NCI-H128 (cell line): ENCODE measurements around the gene CDC42BPA.
"Not testable (repeated sequence)": the region's sequence is repeated elsewhere in the genome, so short reads cannot be mapped to it uniquely, and the experiment has no call there.

ENCODE experiments used
- DNase-seq: peaks from one replicate; lab custom pipeline; 2025; ENCODE audit not compliant: unreplicated experiment; lab: John Stamatoyannopoulos, UW

Gene CDC42BPA

DNA sequence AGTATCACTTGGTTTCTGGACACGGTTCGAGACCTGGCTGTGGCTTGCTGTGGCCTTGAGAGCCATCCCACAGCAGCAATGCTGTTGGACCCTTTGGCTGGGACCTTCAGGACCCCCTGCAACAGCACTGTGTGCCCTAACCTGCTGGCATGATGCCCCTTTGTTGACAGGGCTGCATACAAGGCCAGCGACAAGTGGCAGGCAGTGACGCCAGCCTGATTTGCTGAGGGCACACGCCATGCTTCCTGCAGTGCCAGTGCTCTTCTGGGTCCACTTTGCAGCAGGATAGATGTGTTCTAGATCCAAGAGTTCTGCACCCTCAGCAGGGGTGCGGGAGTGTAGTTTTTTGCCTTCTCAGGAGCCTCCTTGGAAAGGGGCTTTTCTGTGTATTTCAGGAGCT, 345.4 kb downstream of the CDC42BPA start:
- no peak for DNase-seq

DNA sequence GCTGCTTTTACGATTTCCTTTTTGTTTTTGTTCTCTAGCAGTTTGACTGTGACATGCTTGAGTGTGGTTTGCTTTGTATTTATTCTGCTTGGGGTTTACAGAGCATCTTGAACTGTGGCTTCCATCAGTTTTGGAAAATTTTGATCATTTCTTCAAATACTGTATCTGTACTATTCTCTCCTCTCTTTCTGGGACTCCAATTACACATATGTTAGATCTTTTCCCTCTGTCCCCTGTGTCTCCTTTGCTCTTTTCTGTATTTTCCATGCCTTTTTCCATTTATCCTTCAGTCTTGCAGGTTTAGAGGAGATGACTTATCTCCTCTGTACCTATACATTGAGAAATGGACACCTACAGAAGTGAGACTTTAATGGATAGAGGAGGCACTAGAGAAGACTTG, 346.5 kb downstream of the CDC42BPA start:
- DNase-seq = no peak

DNA sequence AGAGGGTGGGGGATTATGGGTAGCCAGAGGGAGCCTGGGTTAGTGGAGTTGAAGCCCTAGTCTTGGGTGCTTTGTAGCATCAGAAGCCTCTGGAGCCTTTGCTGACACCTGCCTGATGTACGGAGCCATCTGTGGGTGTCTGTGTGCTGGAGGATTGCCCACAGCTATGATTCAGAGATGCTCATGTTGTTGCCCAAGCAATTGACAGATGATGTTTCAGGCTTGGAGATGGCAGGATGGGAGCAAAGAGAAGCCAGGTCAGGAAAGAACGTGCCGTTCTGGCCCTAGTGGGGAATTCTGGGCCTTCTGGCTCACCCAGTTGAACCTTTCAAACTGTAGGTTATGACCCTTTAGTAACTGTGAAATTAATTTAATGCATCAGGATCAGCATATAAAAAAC, 350.6 kb downstream of the CDC42BPA start:
- DNase-seq = no peak

DNA sequence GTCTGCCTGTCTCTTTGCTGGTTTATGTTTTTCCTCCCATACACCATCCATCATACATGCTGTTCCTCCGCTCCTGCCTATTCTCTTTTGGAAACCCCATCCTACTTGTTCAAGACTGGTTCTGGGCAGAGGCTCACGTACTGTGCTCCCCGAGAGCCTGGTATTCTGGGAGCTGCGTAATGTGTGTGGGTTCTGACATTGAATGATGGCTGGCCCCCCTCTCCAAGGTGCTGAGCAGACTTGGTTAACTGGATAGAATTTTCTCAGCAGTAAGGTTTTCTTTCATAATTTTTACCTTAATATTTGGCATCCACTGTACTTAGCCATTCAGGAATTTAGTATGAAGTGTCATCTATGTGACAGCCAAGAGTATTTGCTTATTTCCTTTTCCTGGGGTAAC, 351.6 kb downstream of the CDC42BPA start:
- DNase-seq = no peak

DNA sequence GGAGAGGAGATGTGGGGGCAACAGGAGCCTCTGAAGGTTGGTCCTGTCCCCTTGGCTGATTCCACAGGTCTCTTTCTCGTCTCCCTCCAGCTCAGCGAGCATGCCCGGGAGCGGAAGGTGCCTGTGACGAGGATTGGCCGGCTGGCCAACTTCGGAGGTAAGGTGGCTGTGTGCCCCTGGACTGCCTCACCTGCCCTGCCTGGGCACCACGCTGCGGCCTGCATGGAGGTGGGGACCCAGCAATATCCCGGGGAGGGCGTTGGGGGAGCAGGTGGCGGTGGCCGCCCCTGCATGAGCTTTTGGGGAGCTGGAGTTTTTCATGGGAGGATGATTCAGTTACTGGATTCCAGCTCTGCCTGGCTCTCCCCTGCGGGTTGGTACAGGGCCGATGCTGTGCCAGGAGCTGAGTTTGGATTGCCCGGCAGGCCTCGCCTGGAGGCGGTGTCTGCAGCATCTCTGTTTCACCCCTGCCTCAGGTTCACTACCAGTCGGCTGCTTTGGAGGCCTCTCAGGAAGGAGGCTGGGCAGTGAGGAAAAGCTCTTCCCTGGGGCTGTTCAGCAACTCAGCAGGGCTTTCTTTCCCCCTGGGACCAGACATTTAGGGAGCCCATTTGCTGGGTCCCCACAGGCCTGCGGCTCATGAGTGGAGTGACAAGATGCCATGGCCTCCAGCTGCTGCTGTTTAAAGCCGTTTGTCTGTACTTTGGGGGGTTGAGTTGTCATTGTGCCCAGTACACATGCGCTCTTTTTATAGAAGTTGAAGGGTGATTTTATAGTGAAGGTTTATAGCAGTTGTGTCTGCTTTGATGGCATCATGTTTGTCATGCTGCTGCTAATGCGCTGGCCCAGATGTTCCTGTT, 352.5 kb downstream of the CDC42BPA start:
- no peak for DNase-seq

DNA sequence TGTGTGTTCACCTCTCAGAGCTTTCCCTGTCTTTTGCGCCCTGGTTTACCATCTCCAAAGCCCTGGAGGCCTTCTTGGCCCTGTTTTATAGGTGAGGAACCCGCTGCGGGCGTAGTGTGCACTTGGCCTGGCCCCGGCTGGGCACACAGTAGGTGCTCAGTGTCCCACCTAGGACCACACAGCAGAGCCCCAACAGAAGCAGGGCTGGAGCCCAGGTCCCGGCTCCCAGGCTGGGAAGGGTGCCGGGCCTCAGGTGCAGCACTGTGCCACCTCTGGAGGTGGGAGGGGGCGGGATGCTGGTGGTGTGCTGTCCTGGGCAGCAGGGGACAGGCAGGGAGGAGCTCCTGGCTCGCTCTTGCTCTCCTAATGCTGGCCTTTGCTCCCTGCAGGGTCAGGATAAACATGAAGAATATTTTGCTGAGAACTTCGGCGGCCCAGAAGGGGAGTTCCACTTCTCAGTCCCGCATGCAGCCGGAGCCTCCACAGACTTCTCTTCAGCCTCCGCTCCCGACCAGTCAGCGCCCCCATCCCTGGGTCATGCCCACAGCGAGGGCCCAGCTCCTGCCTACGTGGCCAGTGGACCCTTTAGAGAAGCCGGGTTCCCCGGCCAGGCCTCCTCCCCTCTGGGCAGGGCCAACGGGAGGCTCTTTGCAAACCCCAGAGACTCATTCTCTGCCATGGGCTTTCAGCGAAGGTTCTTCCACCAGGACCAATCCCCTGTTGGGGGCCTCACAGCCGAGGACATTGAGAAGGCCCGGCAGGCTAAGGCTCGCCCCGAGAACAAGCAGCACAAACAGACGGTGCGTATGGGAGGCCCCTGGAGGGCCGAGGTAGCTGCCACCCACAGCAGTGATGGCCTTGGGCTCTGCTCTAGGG, 353.4 kb downstream of the CDC42BPA start:
- no peak for DNase-seq

DNA sequence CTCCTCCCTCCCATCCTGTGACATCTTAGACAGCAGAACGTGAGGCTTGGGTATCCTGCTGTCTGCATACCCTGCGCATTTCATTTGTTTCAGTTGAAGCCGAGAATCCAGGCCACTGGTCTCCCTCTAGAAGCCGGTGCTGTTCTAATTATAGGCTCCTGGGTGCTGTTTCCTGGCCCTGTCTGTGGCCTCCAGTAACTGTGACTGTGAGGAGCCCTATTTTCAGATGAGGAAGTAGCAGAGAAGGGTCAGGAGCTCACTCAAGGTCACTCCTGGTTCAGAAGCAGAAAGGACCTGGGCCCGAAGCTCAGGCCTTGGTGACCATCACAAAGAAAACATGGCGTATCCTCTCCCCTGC, 354.2 kb downstream of the CDC42BPA start:
- DNase-seq = no peak

DNA sequence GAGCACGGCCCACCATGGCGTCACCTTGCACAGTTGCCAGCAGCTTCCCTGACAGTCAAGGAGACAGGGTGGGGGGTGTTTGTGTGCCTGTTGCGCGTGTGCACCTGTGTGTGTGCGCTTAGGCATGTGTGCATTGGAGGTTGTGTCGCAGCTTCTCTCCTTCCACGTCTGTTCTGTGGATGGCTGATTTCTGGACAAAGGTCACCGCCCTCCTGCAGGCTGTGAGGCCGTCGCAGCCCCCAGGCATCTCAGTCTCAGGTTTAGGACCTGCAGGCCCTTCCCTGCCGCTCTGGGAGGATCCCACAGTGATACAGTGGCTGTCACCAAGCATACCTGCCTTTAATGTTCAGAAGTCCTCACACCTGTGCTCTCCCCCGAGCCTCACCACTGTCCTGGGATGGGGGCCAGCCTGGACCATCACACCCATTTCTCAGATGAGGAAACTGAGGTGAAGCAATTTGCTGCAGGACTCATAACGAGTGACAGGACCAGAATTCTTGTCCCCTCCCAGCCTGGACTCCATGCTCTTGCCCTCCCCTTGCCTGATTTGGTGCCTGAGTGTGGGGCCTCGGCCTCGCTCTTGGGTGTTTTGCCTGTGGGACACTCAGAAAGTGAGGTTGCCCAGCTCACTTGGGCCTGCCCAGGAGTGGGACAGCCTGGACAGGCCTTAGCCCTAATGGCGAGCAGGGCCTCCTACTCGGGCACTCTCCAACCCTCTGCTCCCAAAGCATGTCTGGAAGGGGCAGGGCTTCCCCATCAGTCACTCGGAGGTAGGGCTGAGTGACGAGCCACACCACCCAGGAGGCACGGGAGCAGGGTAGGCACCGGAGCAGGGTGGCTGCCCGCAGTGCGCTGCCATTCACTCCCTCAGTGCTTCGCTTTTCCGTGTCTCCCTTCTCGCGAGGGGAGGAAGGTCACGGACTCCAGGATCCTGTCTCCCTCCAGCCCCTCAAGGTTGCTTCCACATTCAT, 355.6 kb downstream of the CDC42BPA start:
- no peak for DNase-seq

DNA sequence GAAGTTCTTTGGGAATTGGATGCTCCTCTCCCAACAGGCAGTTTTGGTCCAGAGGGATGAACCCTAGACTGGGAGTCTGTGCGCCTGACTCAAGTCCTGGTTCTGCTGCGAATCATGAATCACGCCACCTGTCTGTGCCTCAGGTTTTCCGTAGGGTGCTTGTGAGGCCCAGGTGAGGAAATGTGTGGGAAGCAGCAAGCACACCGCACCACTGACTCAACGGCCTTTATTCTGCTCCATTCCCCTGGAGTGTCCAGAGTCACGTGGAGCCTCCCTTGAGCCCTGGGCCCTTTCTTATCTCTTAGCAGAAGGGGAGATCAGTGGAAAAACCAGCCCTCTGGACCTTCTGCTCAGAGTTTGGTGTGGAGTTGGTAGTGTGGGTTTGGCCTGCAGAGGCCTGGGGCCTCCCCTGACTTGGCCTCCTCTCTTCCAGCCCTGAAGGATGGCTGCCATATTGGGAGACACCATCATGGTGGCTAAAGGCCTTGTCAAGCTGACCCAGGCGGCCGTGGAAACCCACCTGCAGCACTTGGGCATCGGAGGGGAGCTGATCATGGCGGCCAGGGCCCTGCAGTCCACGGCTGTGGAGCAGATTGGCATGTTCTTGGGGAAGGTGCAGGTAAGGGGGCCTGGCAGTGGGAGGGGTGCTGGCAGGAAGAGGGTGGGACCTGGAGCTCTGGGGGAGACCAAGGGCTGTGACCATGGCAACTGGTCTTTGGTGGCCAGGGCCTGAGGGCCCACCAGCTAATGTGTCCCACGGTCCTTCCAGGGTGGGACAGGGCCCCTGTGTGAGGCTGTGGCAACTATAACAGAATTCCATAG, 357.1 kb downstream of the CDC42BPA start:
- no peak for DNase-seq

DNA sequence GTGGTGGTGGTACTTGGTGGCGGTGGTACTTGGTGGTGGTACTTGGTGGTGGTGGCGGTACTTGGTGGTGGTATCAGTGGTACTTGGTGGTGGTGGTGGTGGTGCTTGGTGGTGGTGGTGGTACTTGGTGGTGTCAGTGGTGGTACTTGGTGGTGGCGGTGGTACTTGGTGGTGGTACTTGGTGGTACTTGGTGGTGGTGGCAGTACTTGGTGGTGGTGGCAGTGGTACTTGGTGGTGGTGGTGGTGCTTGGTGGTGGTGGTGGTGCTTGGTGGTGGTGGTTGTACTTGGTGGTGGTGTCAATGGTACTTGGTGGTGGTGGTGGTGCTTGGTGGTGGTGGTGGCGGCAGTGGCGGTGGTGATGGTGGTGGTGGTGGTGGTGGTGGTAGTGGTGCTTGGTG, 358.0 kb downstream of the CDC42BPA start:
- DNase-seq = no peak

DNA sequence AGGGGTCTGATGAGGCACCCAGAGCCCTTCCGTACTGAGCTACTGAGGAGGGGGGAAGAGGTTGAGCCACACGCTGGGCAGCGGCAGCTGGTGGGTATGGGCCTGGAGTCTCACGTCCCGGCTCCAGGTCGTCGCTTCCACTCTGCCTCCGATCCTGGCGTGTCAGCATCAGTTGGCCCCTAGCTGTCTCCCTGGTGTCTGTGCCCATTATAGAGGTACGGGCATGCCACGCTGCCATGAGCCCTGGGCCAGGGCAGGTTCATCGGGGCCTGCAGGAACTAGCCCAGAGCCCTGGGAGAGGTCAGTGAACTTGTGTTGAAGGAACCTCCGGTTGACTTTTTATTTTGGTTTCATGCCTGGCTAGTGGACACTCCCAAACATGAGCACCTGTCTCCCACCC, 360.0 kb downstream of the CDC42BPA start:
- DNase-seq = no peak

DNA sequence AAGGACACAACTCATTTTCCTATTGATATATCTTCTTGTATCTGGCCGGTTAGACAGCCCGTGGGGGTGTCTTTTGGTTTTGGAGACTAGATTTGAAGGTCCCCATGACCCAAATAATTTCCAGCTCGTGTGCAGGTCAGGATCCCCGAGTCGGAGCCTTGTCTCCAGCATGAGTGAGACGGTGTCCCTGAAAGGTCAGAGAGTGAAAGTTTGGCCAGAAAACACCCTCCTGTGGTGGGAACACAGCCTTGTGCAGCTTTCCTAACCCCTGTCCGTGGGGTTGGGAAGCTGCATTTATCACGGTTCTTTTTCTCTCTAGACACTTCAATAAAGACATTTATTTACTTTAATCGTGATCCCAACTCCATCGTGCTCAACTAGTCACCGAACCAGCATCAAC, 360.6 kb downstream of the CDC42BPA start:
- no peak for DNase-seq

DNA sequence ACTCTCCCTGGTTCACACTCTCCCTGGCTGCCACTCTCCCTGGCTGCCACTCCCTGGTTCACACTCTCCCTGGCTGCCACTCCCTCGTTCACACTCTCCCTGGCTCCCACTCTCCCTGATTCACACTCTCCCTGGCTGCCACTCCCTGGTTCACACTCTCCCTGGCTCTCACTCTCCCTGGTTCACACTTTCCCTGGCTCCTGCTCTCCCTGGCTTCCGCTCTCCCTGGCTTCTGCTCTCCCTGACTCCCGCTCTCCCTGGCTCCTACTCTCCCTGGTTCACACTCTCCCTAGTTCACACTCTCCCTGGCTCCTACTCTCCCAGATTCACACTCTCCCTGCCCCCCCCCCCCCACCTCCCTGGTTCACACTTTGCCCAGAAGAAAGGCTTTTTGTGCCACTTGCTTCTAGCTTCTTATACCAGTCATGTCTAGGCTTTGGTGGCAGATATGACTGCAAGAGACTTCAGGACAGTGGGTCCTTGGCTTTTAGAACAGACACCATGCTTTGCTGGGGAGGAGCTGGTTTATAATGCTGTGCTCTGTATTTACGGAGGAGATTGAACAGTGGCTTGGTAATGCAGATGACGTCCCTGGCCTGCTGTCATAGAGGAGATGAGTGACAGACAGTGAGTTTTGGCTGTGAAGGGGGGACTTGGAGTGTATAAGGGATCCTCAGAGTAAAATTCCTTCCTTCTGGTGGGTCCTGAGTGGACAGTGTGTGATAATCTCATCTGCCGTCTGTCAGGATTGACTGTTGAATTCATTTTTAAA, 361.2 kb downstream of the CDC42BPA start:
- DNase-seq = no peak

DNA sequence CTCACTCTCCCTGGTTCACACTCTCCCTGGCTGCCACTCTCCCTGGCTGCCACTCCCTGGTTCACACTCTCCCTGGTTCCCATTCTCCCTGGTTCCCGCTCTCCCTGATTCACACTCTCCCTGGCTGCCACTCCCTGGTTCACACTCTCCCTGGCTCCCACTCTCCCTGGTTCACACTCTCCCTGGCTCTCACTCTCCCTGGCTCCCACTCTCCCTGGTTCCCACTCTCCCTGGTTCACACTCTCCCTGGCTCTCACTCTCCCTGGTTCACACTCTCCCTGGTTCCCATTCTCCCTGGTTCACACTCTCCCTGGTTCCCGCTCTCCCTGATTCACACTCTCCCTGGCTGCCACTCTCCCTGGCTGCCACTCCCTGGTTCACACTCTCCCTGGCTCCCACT, 362.4 kb downstream of the CDC42BPA start:
- DNase-seq = not testable (repeated sequence)

DNA sequence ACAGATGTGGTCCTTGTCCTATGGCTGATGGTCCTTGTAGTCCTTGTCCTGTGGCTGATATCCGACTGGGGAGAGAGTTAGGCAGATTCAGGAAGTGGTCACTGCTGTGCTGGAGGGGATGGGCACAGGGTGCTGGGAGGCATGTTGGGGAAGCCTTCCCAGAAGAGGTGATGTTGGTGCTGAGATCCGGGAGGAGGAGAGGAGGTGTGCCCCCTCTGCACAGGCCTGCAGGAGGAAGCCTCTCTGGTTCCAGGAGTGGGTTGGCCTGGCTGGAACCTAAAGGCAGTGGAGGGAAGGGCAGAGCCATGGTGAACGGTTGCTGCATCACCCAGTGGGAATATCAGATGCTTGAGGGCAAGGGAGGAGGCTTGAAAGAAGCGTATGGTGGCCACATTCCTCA, 363.5 kb downstream of the CDC42BPA start:
- no peak for DNase-seq

DNA sequence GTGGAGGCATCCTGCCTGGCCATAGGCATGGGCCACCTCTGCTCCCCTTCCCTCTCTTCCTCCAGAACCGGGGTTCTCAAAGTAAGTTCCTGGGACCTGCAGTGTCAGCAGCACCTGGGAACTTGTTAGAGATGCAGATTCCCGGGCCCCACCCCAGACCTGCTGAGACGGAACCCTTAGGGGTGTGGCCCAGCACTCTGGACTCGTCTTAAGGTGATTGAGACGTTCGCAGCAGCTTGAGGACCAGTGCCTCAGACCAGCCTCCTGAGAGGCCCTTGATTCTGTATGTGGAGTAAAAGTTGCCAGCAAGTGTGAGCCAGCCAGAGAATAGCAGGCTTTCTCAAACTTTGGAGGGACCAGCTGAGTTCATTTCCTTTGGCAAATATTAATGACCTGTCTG, 364.0 kb downstream of the CDC42BPA start:
- no peak for DNase-seq

DNA sequence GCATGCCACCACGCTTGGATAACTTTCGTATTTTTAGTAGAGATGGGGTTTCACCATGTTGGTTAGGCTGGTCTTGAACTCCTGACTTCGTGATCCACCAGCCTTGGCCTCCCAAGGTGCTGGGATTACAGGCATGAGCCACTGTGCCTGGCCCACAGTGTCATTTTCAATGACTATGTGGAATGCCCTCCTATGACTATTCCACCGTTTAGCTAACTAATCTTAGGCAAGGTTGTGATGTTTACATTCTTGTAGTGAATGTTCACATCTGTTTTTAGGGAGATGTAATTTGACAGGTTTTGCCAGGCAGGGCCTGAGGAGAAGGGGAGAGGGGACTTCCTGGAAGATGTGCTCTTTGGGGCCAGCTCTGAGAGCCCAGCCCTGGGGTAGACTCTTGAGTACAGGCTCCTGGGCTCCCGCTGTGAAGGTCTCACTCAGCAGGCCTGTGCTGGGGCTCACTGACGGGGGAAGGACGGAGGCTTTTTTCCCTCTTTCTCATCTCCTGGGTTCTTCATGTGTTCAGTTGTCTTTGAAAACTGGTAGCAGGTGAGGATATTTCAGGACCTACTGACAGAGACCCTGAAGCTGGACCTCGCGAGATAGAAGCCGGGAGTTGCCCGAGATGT, 365.0 kb downstream of the CDC42BPA start:
- no peak for DNase-seq

DNA sequence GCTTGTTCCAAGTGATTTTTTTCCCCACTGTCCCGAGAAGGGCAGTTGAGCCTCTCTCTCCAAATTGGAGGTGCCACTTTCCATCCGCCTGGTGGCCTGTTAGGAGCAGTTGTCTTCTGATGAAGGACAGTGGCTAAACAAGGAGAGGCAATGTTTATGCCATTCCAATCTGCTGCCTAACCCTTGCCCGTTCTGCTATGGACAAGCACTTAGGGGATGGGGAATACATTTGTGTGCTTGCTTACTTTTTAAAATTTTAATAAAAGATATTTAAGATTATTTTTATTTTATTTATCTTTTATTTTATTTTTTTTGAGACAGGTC, 366.2 kb downstream of the CDC42BPA start:
- no peak for DNase-seq
